SKM-1 treated with dmso at 0.1 percent for 144 hours (cell line): ENCODE results near the gene CEP20.

ENCODE experiments used
- DNase-seq: peaks from one replicate; lab custom pipeline; 2025; ENCODE audit not compliant: unreplicated experiment; lab: John Stamatoyannopoulos, UW

Gene CEP20

GRCh38 chr16:15834502-15834901 is 53.9 kb downstream of the CEP20 start:
- DNase-seq, result peak; percentile 31

GRCh38 chr16:15833541-15833940 is 54.9 kb downstream of the CEP20 start:
- DNase-seq, result no peak

- DNase-seq, result no peak
These were observed 56.2 kb downstream of the CEP20 start for GRCh38 chr16:15832241-15832640.

GRCh38 chr16:15830832-15831451 is 57.5 kb downstream of the CEP20 start:
- peak; percentile 31 for DNase-seq

- DNase-seq, result peak; percentile 3
These were observed 58.9 kb downstream of the CEP20 start for GRCh38 chr16:15829460-15829859.

- DNase-seq, result no peak
These were observed 60.6 kb downstream of the CEP20 start for GRCh38 chr16:15827709-15828343.

GRCh38 chr16:15827299-15827698 is 61.1 kb downstream of the CEP20 start:
- DNase-seq, result no peak

GRCh38 chr16:15825750-15826305 is 62.6 kb downstream of the CEP20 start:
- DNase-seq, result no peak

- no peak for DNase-seq
These were observed 65.4 kb downstream of the CEP20 start for GRCh38 chr16:15822957-15823356.

- no peak for DNase-seq
These were observed 67.6 kb downstream of the CEP20 start for GRCh38 chr16:15820837-15821236.

- no peak for DNase-seq
These were observed 69.4 kb downstream of the CEP20 start for GRCh38 chr16:15819046-15819445.

- no peak for DNase-seq
These were observed 71.0 kb downstream of the CEP20 start for GRCh38 chr16:15817446-15817845.

GRCh38 chr16:15816228-15816627 is 72.2 kb downstream of the CEP20 start:
- DNase-seq, result no peak
